ENCODE results near the gene CXCL12. TPM values are rescaled to one million over a fixed set of nuclear protein-coding genes. Genes with fewer than 3 reads are reported as not detected.

Gene CXCL12
- total RNA-seq, 2 experiments from 2014 or later, result not detected

DNA sequence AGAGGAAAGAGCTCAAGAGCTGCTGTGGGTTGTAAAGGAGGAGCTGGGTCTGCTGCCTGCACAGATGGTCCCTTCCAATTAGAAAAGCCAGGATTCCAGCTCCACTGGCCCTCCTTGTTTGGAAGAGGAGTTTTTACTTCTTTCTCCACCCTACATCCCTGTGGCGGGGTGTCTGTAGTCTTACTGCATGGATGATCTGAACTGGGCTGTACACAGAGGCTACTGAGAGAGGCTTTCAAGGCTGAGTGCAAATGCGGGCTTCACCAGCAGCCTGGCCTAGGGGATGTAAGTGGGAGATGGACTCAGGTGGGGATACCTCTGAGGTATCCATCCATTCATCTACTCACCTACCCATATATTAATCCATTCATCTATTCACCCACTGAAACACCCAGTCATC is 7.1 kb upstream of the CXCL12 start:
- no peaks in the 10 kb centered on the region for H3K4me1 Mint-ChIP-seq
- DNase-seq, result no peak
- no peak overlapping the region for H3K4me3 Mint-ChIP-seq
- peaks cover 23% of the 10 kb centered on the region for H3K27me3 Mint-ChIP-seq
- no peak for ATAC-seq
- no peak overlapping the region for H3K27ac Mint-ChIP-seq
- CTCF ChIA-PET, result no interaction called here
- no peaks in the 10 kb centered on the region for H3K9me3 Mint-ChIP-seq (ENCODE audit: low read depth)
- intact Hi-C loops (cut with DNase I, micrococcal nuclease), result no loop called here
- H3K36me3 Mint-ChIP-seq (ENCODE audit: low read depth), result no peaks in the 10 kb centered on the region
- POLR2A ChIA-PET, result no interaction called here

DNA sequence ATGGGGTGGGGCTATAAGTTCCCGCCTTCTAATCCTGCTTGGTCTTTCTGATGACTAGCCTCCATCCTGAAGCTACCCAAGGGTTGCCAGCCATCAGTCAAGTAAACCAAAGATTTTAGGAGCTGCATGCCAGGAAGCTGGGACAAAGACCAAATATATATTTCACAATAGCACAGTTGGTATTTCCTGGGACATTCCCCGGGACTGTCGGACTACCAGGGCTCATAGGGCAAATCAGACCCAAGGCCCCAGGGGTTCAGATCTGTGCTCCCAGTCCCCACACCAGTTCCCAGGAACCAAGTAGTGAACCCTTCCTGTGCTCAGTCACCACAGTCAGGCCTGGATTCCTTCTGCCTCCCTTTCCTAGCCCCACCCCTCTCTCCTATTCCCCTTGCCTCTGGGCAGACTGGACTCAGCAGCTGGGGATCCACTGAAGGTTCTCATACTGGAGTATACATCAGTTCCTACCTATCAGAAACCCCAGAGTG is 5.7 kb upstream of the CXCL12 start:
- ChIA-PET CTCF (no interaction called here), POLR2A (no interaction called here)
- intact Hi-C loops (cut with DNase I, micrococcal nuclease), result no loop called here
- no peak overlapping the region for H3K4me3 Mint-ChIP-seq
- ATAC-seq (no peak), DNase-seq (no peak)
- H3K27me3 Mint-ChIP-seq, result peaks cover 27% of the 10 kb centered on the region
- H3K9me3 Mint-ChIP-seq (ENCODE audit: low read depth), result no peaks in the 10 kb centered on the region
- H3K27ac Mint-ChIP-seq, result no peak overlapping the region
- no peaks in the 10 kb centered on the region for H3K36me3 Mint-ChIP-seq (ENCODE audit: low read depth)
- peaks cover 2% of the 10 kb centered on the region for H3K4me1 Mint-ChIP-seq

DNA sequence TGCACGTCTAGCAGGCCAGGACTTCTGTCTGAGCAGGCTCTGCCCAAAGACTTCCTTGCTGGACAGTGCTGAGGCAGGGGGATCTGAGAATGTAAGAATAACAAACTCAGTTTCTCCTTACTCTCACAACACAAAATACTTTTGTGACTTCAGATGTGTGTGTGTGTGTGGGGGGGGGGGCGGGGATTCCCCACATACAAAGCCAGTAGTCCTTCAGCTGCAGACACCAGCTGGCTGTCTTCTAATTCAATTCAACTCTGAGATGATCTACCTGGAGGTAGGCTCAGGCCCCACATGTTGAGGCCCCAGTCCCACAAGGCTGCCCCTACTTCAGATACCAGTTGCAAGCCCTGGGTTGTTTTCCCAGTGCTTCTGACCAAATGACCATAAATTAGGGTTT is 4.7 kb upstream of the CXCL12 start:
- DNase-seq (no peak), ATAC-seq (no peak)
- H3K4me3 Mint-ChIP-seq, result no peak overlapping the region

DNA sequence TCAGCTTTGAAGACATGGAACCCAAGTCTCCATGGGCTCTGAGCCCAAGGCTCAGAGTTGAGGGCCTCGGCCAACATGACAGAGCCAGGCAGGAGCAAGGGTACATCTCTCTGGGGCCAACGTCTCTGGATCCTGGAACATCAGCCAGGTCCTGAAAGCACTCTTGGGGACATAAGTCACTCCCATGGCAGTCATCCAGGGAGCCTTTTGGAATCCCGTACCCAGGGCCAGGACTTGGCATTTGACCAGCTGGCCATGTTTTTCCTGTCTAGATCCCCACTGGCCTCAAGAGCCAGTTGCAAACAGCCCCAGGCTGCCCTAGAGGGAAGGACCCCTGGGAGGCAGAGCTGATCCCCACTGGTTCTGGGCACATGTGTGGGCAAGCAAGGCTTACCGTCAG is 4.3 kb upstream of the CXCL12 start:
- no peak for DNase-seq
- ChIA-PET POLR2A (no interaction called here), CTCF (no interaction called here)
- Mint-ChIP-seq H3K27ac (no peak overlapping the region), H3K9me3 (ENCODE audit: low read depth) (no peaks in the 10 kb centered on the region), H3K36me3 (ENCODE audit: low read depth) (no peaks in the 10 kb centered on the region), H3K4me3 (no peak overlapping the region), H3K4me1 (peaks cover 3% of the 10 kb centered on the region), H3K27me3 (peaks cover 28% of the 10 kb centered on the region)
- intact Hi-C loops (cut with DNase I, micrococcal nuclease), result loop anchor here (5.0 kb wide), 2 partner anchors 473 to 697 kb away; no protein-coding TSS in a partner anchor
- ATAC-seq, result no peak

More for the DNA sequence above, 4.7 kb upstream of the CXCL12 start:
- Mint-ChIP-seq H3K36me3 (ENCODE audit: low read depth) (no peaks in the 10 kb centered on the region), H3K9me3 (ENCODE audit: low read depth) (no peaks in the 10 kb centered on the region), H3K4me1 (peaks cover 3% of the 10 kb centered on the region), H3K27ac (no peak overlapping the region), H3K27me3 (peaks cover 28% of the 10 kb centered on the region)
- intact Hi-C loops (cut with DNase I, micrococcal nuclease), result loop anchor here (5.0 kb wide), 2 partner anchors 473 to 697 kb away; no protein-coding TSS in a partner anchor
- CTCF ChIA-PET, result no interaction called here
- POLR2A ChIA-PET, result no interaction called here

DNA sequence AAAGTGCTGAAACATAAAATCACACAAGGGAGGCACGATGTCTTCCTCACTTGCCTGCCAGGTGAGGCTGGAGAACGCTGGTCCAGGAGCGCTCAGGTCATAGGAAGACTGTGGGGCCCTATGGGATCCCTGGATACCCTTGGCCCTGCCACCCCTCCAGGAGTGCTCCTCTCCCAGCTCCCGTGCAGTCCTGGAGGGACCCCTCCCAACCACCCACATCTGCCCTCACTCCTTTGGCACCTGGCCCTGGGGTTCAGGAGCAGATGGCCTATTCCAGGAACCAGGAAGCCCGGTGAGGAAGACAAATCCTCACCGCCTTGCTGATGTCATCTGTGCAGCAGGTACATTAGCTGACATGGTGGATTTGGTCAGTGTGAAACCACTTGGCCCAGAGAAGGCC is 3.7 kb upstream of the CXCL12 start:
- H3K27me3 Mint-ChIP-seq, result peaks cover 31% of the 10 kb centered on the region
- no peaks in the 10 kb centered on the region for H3K36me3 Mint-ChIP-seq (ENCODE audit: low read depth)
- H3K4me3 Mint-ChIP-seq, result no peak overlapping the region
- ChIA-PET POLR2A (no interaction called here), CTCF (no interaction called here)
- intact Hi-C loops (cut with DNase I, micrococcal nuclease), result loop anchor here (5.0 kb wide), 2 partner anchors 474 to 696 kb away; no protein-coding TSS in a partner anchor
- H3K9me3 Mint-ChIP-seq (ENCODE audit: low read depth), result no peaks in the 10 kb centered on the region
- H3K27ac Mint-ChIP-seq, result no peak overlapping the region
- DNase-seq (no peak), ATAC-seq (no peak)
- peaks cover 3% of the 10 kb centered on the region for H3K4me1 Mint-ChIP-seq

DNA sequence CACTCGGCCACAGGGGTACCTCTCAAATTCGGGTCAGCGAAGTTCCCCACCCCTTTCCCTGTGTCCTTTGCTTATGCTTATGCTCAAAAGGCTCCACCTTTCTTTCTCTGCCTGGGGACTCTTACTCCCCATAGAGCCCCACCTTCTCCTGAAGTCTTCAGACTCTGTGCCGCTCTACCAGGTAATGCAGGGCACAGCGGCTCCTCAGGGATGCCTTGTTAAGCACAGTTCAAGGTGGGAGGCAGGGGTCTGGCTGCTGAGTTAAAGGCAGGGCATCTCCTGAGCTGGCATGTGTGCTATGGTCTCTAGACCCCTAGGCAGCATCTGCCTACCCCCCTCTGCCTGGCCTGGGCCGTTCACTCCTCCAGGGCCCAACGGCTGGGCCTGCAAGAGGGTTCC is 3.0 kb upstream of the CXCL12 start:
- CTCF ChIA-PET, result interaction anchor here (1.3 kb wide), 1 partner anchor 714 kb away, joined by 6 read pairs; no protein-coding TSS in a partner anchor
- intact Hi-C loops (cut with DNase I, micrococcal nuclease), result loop anchor here (5.0 kb wide), 2 partner anchors 474 to 696 kb away; no protein-coding TSS in a partner anchor
- H3K27me3 Mint-ChIP-seq, result peaks cover 38% of the 10 kb centered on the region
- POLR2A ChIA-PET, result no interaction called here
- peaks cover 3% of the 10 kb centered on the region for H3K4me1 Mint-ChIP-seq
- no peak overlapping the region for H3K27ac Mint-ChIP-seq
- no peak for DNase-seq
- H3K9me3 Mint-ChIP-seq (ENCODE audit: low read depth), result no peaks in the 10 kb centered on the region
- no peaks in the 10 kb centered on the region for H3K36me3 Mint-ChIP-seq (ENCODE audit: low read depth)
- ATAC-seq, result no peak
- H3K4me3 Mint-ChIP-seq, result no peak overlapping the region

DNA sequence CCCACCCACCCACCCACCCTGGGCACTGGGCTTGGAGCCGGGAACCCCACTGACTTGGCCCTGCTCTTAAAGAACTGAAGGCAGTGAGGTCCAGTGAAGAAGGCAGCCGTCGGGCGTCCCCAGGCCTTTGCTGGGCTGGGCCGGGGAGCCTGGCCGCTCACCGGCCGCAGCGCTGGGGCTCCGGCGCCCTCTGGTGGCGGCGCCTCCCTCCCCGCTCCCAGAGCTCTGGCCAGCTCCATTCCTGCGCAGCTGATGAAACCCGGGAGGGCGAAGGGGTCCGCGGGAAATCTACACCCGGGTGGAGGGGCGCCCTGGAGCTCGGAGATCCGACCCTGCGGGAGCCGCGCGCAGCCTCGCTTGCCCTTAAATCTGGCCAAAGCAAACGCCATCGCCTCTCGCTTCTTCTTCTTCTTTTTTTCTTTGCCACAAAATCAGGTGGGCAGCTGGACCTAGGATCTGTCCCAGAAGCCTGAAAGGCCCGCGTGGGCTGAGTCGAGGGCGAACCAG is 1.7 kb upstream of the CXCL12 start:
- peak; percentile 74 for ATAC-seq
- ChIA-PET POLR2A (no interaction called here), CTCF (interaction anchor here (0.6 to 2.4 kb wide), 11 partner anchors 16 to 734 kb away, joined by 3 to 14 read pairs (median 3); no protein-coding TSS in a partner anchor)
- Mint-ChIP-seq H3K36me3 (ENCODE audit: low read depth) (no peaks in the 10 kb centered on the region), H3K4me1 (peaks cover 3% of the 10 kb centered on the region), H3K9me3 (ENCODE audit: low read depth) (no peaks in the 10 kb centered on the region), H3K27ac (no peak overlapping the region), H3K4me3 (no peak overlapping the region), H3K27me3 (peaks cover 31% of the 10 kb centered on the region)
- peak; percentile 61 for DNase-seq
- intact Hi-C loops (cut with DNase I, micrococcal nuclease), result loop anchor here (1.0 to 5.0 kb wide), 4 partner anchors 476 to 715 kb away; no protein-coding TSS in a partner anchor

DNA sequence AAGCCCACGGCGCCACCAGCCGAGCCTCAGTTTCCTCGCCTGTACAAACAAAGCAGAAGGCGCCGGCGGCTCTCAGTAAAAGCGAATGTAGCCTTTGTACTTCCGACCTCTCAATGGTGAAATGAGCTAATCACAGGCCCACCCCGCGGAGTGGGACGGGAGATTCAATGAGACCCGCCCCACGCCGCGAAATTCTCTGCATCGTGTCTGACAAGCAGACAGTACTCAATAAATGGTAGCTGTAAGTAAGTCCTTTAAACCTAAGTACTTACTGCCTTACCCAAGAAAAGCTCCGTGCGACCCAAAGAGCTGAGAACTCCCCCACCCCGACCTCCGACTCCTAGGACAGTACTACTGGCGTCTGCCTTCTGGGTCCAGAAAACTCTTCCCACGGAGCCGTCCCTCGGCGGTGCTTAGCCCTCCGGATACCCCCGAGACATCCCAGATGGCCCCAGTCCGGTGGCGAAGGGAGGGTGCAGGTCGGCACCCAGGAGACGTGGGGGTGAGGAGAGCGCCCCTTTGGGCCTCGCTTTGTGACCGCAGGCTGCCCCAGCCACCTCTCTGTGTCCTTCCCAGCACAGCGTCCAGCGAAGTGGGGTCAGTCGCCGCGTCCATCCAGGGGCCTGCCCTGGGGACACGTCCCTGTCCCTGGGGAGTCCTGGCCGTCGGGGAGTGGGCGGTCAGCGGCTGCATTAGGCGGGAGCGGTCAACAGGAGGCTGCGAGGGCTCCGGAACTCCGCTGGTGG is 972 bp upstream of the CXCL12 start:
- H3K4me3 Mint-ChIP-seq, result no peak overlapping the region
- DNase-seq (peak; percentile 7), ATAC-seq (no peak)
- ChIA-PET CTCF (interaction anchor here (0.7 to 2.4 kb wide), 9 partner anchors 25 to 715 kb away, joined by 3 to 14 read pairs (median 4); no protein-coding TSS in a partner anchor), POLR2A (no interaction called here)
- intact Hi-C loops (cut with DNase I, micrococcal nuclease), result loop anchor here (1.0 to 5.0 kb wide), 4 partner anchors 476 to 715 kb away; no protein-coding TSS in a partner anchor
- H3K9me3 Mint-ChIP-seq (ENCODE audit: low read depth), result no peaks in the 10 kb centered on the region
- peaks cover 30% of the 10 kb centered on the region for H3K27me3 Mint-ChIP-seq
- no peaks in the 10 kb centered on the region for H3K36me3 Mint-ChIP-seq (ENCODE audit: low read depth)
- H3K27ac Mint-ChIP-seq, result no peak overlapping the region
- peaks cover 3% of the 10 kb centered on the region for H3K4me1 Mint-ChIP-seq

DNA sequence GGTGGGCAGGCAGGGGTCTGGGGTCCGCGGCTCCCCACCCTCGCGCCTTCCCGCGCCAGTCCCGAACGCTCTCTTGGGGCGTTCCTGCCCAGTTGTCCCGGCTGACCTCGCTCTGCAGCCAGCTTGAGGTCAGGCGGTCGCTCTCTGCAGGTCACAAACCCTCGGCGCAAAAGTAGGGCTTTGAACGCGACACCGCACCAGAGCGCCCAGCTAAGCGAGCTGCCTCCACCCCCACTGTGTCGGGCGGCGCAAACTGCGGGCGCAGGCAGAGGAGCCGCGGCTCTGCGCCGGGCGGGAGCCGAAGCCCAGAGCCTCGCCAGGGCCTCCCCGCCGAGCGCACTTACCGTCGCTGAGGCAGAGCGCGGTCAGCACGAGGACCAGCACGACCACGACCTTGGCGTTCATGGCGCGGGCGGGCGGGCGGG is 284 bp downstream of the CXCL12 start:
- peak; percentile 19 for DNase-seq
- Mint-ChIP-seq H3K4me3 (no peak overlapping the region), H3K4me1 (peaks cover 3% of the 10 kb centered on the region), H3K36me3 (ENCODE audit: low read depth) (no peaks in the 10 kb centered on the region), H3K27ac (no peak overlapping the region), H3K9me3 (ENCODE audit: low read depth) (no peaks in the 10 kb centered on the region), H3K27me3 (peaks cover 32% of the 10 kb centered on the region)
- POLR2A ChIA-PET, result no interaction called here
- ATAC-seq, result peak; percentile 12
- CTCF ChIA-PET, result interaction anchor here (1.0 kb wide), 2 partner anchors 12 to 480 kb away, joined by 3 to 5 read pairs; no protein-coding TSS in a partner anchor
- intact Hi-C loops (cut with DNase I, micrococcal nuclease), result loop anchor here (5.0 kb wide), 2 partner anchors 478 to 692 kb away; no protein-coding TSS in a partner anchor

DNA sequence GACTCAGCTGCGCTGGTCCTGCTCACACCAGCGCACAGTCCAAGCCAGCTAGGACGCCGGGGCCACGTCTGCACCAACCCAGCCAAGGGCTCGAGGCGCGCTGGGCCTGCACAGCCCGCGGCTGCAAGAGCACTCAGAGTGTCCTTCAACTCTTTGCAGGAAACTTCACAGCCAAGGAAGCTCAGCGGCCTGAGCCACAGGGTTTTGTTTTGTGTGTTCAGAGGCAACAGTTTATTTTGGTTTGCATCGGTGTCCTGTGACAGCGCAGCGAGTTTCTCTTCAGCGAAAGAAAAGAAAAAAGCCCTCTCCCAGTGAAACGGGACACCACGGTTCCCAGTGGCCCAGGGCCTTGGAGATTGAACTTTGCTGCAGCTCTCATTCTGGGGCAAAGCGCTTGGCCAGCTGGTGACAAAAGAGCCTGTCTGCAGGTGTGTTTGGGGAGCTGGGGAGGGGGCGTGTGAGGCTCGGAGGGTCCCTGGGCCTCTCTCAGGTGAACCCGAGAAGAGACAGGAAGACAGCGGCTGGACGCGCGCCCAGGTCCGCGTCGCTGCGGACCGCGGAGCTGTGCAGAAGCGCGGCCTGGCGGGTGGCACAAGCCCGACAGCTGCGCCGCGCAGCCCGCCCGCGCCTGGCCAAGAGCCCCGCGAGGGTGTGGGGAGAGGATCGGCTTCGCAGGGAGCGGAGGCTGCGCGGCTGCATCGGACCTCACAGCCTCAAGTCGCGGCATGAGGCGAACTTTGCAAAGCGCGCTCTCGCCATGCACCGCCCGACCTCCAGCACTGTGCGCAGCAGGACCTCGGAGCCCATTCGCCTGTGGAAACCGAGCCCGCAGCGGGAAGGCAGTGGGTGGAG is 922 bp downstream of the CXCL12 start:
- POLR2A ChIA-PET, result no interaction called here
- no peak overlapping the region for H3K27ac Mint-ChIP-seq
- no peaks in the 10 kb centered on the region for H3K36me3 Mint-ChIP-seq (ENCODE audit: low read depth)
- peaks cover 32% of the 10 kb centered on the region for H3K27me3 Mint-ChIP-seq
- CTCF ChIA-PET, result interaction anchor here (1.0 kb wide), 2 partner anchors 13 to 480 kb away, joined by 3 to 5 read pairs; no protein-coding TSS in a partner anchor
- H3K9me3 Mint-ChIP-seq (ENCODE audit: low read depth), result no peaks in the 10 kb centered on the region
- ATAC-seq, result no peak
- no peak overlapping the region for H3K4me3 Mint-ChIP-seq
- peak; percentile 6 for DNase-seq
- intact Hi-C loops (cut with DNase I, micrococcal nuclease), result no loop called here
- H3K4me1 Mint-ChIP-seq, result peaks cover 3% of the 10 kb centered on the region

Data from activated CD4-positive, alpha-beta T cell treated with anti-CD3 and anti-CD28 coated beads for 36 hours (primary cell).